ENCODE measurements around the gene DOCK2. TPM values are rescaled to one million over a fixed set of nuclear protein-coding genes. Genes with fewer than 3 reads are reported as not detected.
"Not testable (repeated sequence)": the region's sequence is repeated elsewhere in the genome, so short reads cannot be mapped to it uniquely, and the experiment has no call there.

Gene DOCK2
- total RNA-seq, 4 donors from 2014 or later: 3.1 to 3.9 (median 3.3) TPM

DNA sequence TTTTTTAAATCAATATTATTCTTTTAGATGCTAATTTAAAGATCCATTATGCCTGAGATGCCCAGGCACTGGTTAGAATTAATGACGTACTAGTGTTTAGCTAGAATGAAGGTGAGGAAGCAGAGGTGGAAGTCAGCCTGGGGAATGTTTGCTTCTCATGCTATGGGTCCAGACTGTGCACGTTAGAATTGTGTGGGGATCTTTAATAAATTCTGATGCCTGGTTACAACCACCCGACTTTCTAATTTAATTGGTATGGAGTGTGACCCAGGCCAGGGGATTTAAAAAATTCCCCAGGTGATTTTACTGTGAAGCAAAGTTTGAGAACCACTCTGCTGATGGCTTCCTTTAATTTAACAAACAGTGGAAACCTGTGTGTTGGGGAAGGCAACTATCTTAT is 111.1 kb downstream of the DOCK2 start:
- DNase-seq (ENCODE audit: low spot score in 2 of 2): no peak
- TF ChIP-seq, protein P1, sequence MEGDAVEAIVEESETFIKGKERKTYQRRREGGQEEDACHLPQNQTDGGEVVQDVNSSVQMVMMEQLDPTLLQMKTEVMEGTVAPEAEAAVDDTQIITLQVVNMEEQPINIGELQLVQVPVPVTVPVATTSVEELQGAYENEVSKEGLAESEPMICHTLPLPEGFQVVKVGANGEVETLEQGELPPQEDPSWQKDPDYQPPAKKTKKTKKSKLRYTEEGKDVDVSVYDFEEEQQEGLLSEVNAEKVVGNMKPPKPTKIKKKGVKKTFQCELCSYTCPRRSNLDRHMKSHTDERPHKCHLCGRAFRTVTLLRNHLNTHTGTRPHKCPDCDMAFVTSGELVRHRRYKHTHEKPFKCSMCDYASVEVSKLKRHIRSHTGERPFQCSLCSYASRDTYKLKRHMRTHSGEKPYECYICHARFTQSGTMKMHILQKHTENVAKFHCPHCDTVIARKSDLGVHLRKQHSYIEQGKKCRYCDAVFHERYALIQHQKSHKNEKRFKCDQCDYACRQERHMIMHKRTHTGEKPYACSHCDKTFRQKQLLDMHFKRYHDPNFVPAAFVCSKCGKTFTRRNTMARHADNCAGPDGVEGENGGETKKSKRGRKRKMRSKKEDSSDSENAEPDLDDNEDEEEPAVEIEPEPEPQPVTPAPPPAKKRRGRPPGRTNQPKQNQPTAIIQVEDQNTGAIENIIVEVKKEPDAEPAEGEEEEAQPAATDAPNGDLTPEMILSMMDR (IDR thresholded peaks at IDR 0.05): no peak
- no peak for TF ChIP-seq POLR2A (IDR thresholded peaks at IDR 0.05)
- no peak overlapping the region for H3K4me3 ChIP-seq (ENCODE audit: low read depth, poor library complexity, severe bottlenecking)
- WGBS, 2 donors: 82 to 91% methylated on average over 3 of the region's 3 CpGs
- intact Hi-C loops (cut with DNase I; ENCODE audit: low total_unique reads): no loop called here

DNA sequence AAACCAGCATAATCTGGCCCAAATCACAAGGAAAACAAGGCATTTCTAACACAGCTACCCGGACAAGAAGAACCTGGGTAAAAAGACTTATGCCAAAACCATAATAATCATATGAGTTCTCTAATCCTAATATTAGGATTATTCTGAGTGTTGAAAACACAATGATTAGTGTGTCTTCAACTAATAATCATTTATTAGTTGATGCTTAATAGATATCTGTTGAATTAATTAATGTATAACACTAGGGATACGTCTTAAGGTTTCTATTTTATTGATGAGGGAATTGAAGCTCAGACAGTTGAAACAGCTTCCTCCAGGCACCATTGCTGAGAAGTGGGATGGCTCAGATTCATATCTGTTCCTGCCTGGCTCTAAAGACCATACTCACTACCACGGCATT is 112.2 kb downstream of the DOCK2 start:
- H3K4me3 ChIP-seq (ENCODE audit: low read depth, poor library complexity, severe bottlenecking): no peak overlapping the region
- intact Hi-C loops (cut with DNase I; ENCODE audit: low total_unique reads): no loop called here
- no peak for DNase-seq (ENCODE audit: low spot score in 2 of 2)
- TF ChIP-seq, protein P1 (IDR thresholded peaks at IDR 0.05): no peak
- TF ChIP-seq POLR2A (IDR thresholded peaks at IDR 0.05): no peak
- 89 to 92% methylated on average over 3 of the region's 3 CpGs for WGBS, 2 donors

DNA sequence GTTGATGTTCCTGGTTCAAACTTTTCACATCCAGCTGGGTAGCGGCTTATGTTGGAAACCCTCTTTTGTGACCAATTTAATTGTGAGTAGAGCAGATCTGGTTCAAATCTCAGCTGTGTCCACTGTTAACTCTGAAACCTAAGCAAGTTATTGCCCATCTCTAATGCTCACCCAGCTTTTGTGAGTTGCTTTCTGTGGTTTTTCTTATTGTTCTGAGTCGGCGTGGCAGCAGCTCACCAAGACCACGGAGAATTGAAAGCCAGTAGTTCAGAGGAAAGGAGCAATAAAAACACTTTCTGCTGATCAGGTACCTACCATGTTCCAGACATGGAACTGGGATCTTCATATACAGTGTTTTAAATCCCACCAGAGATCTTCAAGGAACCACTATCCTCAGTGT is 114.4 kb downstream of the DOCK2 start:
- DNase-seq (ENCODE audit: low spot score in 2 of 2): no peak
- H3K4me3 ChIP-seq (ENCODE audit: low read depth, poor library complexity, severe bottlenecking): no peak overlapping the region
- intact Hi-C loops (cut with DNase I; ENCODE audit: low total_unique reads): no loop called here
- TF ChIP-seq, protein P1 (IDR thresholded peaks at IDR 0.05): no peak
- TF ChIP-seq POLR2A (IDR thresholded peaks at IDR 0.05): no peak
- 77 to 84% methylated on average over 4 of the region's 4 CpGs for WGBS, 2 donors

DNA sequence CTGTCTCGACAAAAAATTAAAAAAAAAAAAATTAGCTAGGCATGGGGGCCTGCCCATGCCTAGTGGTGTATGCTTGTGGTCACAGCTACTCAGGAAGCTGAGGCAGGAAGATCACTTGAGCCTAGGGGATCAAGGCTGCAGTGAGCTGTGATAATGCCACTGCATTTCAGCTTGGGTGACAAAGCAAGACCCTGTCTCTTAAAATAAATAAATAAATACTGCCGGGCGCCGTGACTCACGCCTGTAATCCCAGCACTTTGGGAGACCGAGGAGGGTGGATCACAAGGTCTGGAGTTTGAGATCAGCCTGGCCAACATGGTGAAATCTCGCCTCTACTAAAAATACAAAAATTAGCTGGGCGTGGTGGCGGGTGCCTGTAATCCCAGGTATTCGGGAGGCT is 115.5 kb downstream of the DOCK2 start:
- DNase-seq (ENCODE audit: low spot score in 2 of 2); intact Hi-C loops (cut with DNase I; ENCODE audit: low total_unique reads): not testable (repeated sequence)

DNA sequence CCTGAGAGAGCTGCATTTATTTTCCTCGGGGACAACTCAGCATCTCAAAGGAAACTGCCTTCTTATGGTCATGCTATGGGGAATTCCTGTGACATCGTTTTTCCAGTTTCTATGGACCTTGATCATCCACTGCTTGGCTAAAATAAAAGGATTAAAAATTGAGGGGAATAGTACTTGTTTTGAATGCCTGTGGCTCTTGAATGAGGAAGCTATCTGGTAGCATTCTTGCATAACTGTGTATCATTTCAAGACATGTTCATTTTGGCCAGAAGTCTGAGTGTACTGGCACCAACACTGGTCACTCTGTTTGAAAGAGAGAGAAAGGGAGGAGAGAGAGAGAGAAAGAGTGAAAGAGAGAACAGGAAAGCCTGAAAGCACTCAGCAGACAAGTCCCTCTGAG is 116.7 kb downstream of the DOCK2 start:
- DNase-seq (ENCODE audit: low spot score in 2 of 2): no peak
- H3K4me3 ChIP-seq (ENCODE audit: low read depth, poor library complexity, severe bottlenecking): no peak overlapping the region
- no peak for TF ChIP-seq POLR2A (IDR thresholded peaks at IDR 0.05)
- 45% methylated on average over 2 of the region's 2 CpGs for WGBS, 2 donors
- intact Hi-C loops (cut with DNase I; ENCODE audit: low total_unique reads): no loop called here

More for the DNA sequence above, 115.5 kb downstream of the DOCK2 start:
- not testable (repeated sequence) for H3K4me3 ChIP-seq (ENCODE audit: low read depth, poor library complexity, severe bottlenecking)
- WGBS, 2 donors: 91 to 93% methylated on average over 10 of the region's 10 CpGs

DNA sequence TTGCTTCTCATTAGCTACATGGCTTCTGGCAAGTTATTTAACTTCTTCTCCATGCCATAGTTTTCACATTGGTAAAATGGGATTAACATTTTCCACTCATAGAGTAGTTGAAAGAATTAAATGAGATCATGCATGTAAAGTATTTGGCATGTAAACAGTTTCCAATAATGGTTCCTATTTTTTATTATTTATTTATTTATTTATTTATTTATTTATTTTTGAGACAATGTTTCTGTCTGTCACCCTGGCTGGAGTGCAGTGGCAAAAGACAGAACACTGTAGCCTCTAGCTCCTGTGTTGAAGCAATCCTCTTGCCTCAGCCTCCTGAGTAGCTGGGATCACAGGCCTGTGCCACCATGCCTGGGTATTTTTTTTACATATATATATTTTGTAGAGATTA is 117.7 kb downstream of the DOCK2 start:
- DNase-seq (ENCODE audit: low spot score in 2 of 2): no peak
- intact Hi-C loops (cut with DNase I; ENCODE audit: low total_unique reads): no loop called here
- H3K4me3 ChIP-seq (ENCODE audit: low read depth, poor library complexity, severe bottlenecking): no peak overlapping the region
- TF ChIP-seq, protein P1 (IDR thresholded peaks at IDR 0.05): no peak
- no peak for TF ChIP-seq POLR2A (IDR thresholded peaks at IDR 0.05)

DNA sequence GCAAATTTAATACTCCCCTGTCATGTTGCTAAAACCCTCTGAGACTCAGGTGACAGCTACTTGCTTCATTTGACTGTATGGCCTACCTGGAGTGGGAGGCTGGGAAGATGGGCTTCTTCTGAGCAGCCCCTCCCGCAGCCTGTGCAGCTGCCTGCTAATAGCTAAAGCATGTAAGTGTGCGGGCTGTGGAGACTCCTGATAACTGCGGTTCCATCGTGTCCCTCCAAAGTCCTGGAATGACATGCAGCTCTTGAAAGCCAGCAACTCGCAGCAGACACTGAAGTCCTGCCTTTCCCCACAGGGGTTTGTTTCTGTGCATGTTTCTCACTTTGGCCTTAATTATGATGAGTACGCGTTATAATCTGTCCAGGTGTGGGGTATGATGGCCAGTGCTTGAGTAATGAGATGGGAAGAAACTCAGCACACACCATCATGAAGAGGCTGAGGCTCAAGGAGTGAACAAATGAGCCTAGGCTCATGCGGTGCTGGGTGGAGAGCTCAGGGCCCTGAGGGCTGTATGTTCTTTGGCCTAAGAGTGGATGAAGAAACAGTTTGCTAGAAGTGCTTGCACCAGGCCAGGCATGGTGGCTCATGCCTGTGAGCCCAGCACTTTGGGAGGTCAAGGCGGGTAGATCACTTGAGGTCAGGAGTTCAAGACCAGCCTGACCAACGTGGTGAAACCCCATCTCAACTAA is 119.1 kb downstream of the DOCK2 start:
- no peak for DNase-seq (ENCODE audit: low spot score in 2 of 2)
- intact Hi-C loops (cut with DNase I; ENCODE audit: low total_unique reads): no loop called here
- H3K4me3 ChIP-seq (ENCODE audit: low read depth, poor library complexity, severe bottlenecking): no peak overlapping the region
- WGBS, 2 donors: 89 to 94% methylated on average over 10 of the region's 10 CpGs
- no peak for TF ChIP-seq POLR2A (IDR thresholded peaks at IDR 0.05)
- TF ChIP-seq, protein P1 (IDR thresholded peaks at IDR 0.05): no peak

Measured in lower leg skin (tissue), 4 donors.